NT2/D1 (cell line): ENCODE data around the gene STAG1.

Experiments used
- SUZ12 ChIP-seq: IDR thresholded peaks from 2 replicates; pipeline ENCODE4 v1.6.1; 2011; ENCODE audit not compliant: insufficient read length, insufficient read depth; ENCODE audit errors: extremely low read depth
- ZNF274 ChIP-seq: IDR thresholded peaks from 2 replicates; pipeline ENCODE4 v1.6.1; 2011; ENCODE audit warnings: mild to moderate bottlenecking, low read depth, low read length

- TF ChIP-seq SUZ12, result no peak
- no peak for TF ChIP-seq ZNF274
These were observed 3.0 kb upstream of the STAG1 start for GRCh38 chr3:136755192-136755591.
